OCI-LY3 (cell line): ENCODE data around the gene SPACA7.

ENCODE experiments used
- H2AFZ ChIP-seq: fragments of 200-600, 300-600 bp; shearing (Covaris generic); 2 replicates; pipeline ENCODE4 v1.6.0; 2014; ENCODE audit warnings: antibody characterized with exemption, low read depth, low read length
- H3K27ac ChIP-seq: fragments of 200-600, 300-600 bp; sonication (generic); 2 replicates; pipeline ENCODE4 v1.5.1; 2014; ENCODE audit warnings: mild to moderate bottlenecking, low read length, moderate library complexity, mixed read lengths
- H3K27me3 ChIP-seq: fragments of 200-600, 300-600 bp; sonication (generic); 2 replicates; pipeline ENCODE4 v1.6.1; 2014; ENCODE audit warnings: low read depth, low read length, mixed read lengths
- H3K36me3 ChIP-seq: fragments of 200-600, 300-600 bp; sonication (generic); replicated peaks from 2 replicates; pipeline ENCODE3; 2014; ENCODE audit warnings: low read depth, low read length, mixed read lengths
- H3K4me1 ChIP-seq: fragments of 300-600, 200-600 bp; sonication (generic); 2 replicates; pipeline ENCODE4 v1.6.1; 2014; ENCODE audit warnings: low read length, mixed read lengths
- H3K4me2 ChIP-seq: fragments of 200-600, 300-600 bp; sonication (generic); 2 replicates; pipeline ENCODE4 v1.6.1; 2014; ENCODE audit warnings: low read length, mixed read lengths
- H3K4me3 ChIP-seq: fragments of 300-600, 200-600 bp; sonication (generic); 2 replicates; pipeline ENCODE4 v1.5.1; 2014; ENCODE audit warnings: antibody characterized with exemption, mild to moderate bottlenecking, low read length, moderate library complexity
- H3K79me2 ChIP-seq: fragments of 300-600, 200-600 bp; shearing (Covaris generic); 2 replicates; pipeline ENCODE4 v1.6.1; 2014; ENCODE audit warnings: mild to moderate bottlenecking, low read length, mixed read lengths
- H3K9ac ChIP-seq: fragments of 300-600, 200-600 bp; shearing (Covaris generic); 2 replicates; pipeline ENCODE4 v1.6.0; 2014; ENCODE audit warnings: mild to moderate bottlenecking, low read length, moderate library complexity
- H3K9me3 ChIP-seq: fragments of 200-600, 300-600 bp; shearing (Covaris generic); 2 replicates; pipeline ENCODE4 v1.6.1; 2014; ENCODE audit warnings: low read length, mixed read lengths; ENCODE audit not compliant: insufficient read depth
- H4K20me1 ChIP-seq: fragments of 200-600, 300-600 bp; sonication (generic); 2 replicates; pipeline ENCODE4 v1.6.1; 2016; ENCODE audit warnings: low read length, mixed read lengths; ENCODE audit not compliant: insufficient read depth
- EZH2phosphoT487 ChIP-seq: fragments of 200-600 bp; shearing (Covaris generic); IDR thresholded peaks from 2 replicates; pipeline ENCODE4 v1.6.1; 2018; ENCODE audit warnings: antibody characterized with exemption, mixed run types, low read depth
- TF ChIP-seq, protein P1 (sequence below): fragments of 200-600, 300-600 bp; sonication (generic); IDR thresholded peaks from 2 replicates; pipeline ENCODE4 v1.5.1; 2014; ENCODE audit warnings: antibody characterized with exemption, low read length, low read depth

Gene SPACA7

DNA sequence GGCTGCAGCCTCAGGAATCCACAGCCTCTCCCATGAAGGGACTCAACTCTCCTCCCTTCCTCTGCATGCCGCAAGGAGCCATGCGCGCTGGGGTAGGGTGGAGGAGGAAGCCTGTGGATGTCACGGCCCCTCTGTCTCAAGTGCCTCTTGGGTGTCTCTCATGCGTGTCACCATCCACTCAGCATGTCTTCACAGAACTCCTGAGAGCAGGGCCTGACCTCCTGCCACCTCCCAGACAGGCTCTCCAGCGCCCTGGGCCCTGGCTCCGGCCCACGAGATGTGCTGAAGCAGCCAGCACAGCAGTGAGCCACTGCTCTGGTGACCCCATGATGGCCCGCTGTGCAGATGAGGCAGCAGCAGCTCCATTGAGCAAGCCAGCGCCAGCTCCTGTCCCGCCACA, 25.9 kb upstream of the SPACA7 start:
- Histone ChIP-seq H3K9me3 (no peaks in the 10 kb centered on the region), H2AFZ (no peak overlapping the region), H3K4me3 (no peak overlapping the region), H3K27ac (no peak overlapping the region), H4K20me1 (no peaks in the 10 kb centered on the region), H3K27me3 (no peaks in the 10 kb centered on the region), H3K4me2 (no peak overlapping the region), H3K79me2 (no peaks in the 10 kb centered on the region), H3K4me1 (no peaks in the 10 kb centered on the region), H3K36me3 (no peaks in the 10 kb centered on the region), H3K9ac (no peak overlapping the region)
- TF ChIP-seq, protein P1, sequence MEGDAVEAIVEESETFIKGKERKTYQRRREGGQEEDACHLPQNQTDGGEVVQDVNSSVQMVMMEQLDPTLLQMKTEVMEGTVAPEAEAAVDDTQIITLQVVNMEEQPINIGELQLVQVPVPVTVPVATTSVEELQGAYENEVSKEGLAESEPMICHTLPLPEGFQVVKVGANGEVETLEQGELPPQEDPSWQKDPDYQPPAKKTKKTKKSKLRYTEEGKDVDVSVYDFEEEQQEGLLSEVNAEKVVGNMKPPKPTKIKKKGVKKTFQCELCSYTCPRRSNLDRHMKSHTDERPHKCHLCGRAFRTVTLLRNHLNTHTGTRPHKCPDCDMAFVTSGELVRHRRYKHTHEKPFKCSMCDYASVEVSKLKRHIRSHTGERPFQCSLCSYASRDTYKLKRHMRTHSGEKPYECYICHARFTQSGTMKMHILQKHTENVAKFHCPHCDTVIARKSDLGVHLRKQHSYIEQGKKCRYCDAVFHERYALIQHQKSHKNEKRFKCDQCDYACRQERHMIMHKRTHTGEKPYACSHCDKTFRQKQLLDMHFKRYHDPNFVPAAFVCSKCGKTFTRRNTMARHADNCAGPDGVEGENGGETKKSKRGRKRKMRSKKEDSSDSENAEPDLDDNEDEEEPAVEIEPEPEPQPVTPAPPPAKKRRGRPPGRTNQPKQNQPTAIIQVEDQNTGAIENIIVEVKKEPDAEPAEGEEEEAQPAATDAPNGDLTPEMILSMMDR, result no peak
- no peak for TF ChIP-seq EZH2phosphoT487

DNA sequence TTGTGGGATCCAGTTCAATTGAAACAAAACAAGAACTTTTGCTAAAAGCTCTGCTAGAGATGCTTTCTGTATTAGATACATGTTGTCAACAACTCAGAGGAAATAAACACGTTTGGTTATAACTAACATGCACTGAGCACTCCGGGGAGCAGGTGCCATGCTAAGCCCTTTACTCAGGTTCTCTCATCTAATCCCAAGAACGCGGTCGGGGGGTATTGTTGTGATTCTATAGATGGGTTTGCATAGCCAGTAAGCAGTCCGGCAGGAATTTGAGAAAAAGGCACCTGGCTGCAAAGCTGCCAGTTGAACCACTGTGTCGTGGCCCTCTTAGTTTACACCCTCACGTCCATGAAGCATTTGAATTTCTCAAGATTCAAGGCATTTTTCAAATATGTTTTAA, 24.3 kb upstream of the SPACA7 start:
- H4K20me1 ChIP-seq, result no peaks in the 10 kb centered on the region
- H3K9me3 ChIP-seq, result no peaks in the 10 kb centered on the region
- H2AFZ ChIP-seq, result no peak overlapping the region
- no peak for TF ChIP-seq EZH2phosphoT487
- TF ChIP-seq, protein P1, result no peak
- H3K9ac ChIP-seq, result no peak overlapping the region
- no peak overlapping the region for H3K4me2 ChIP-seq
- no peaks in the 10 kb centered on the region for H3K27me3 ChIP-seq
- no peaks in the 10 kb centered on the region for H3K4me1 ChIP-seq
- H3K79me2 ChIP-seq, result no peaks in the 10 kb centered on the region
- H3K4me3 ChIP-seq, result no peak overlapping the region
- no peaks in the 10 kb centered on the region for H3K36me3 ChIP-seq
- no peak overlapping the region for H3K27ac ChIP-seq

GRCh38 chr13:112353856-112354255, 22.3 kb upstream of the SPACA7 start:
- Histone ChIP-seq H4K20me1 (no peaks in the 10 kb centered on the region; the same call in 1 of the 2 replicates), H3K9me3 (no peaks in the 10 kb centered on the region), H3K27me3 (no peaks in the 10 kb centered on the region), H3K79me2 (no peaks in the 10 kb centered on the region), H2AFZ (no peak overlapping the region), H3K9ac (no peak overlapping the region), H3K4me1 (no peaks in the 10 kb centered on the region), H3K4me2 (no peak overlapping the region), H3K27ac (no peak overlapping the region), H3K4me3 (no peak overlapping the region), H3K36me3 (no peaks in the 10 kb centered on the region)
- TF ChIP-seq, protein P1, result no peak
- no peak for TF ChIP-seq EZH2phosphoT487

GRCh38 chr13:112354330-112355273, 21.6 kb upstream of the SPACA7 start:
- no peaks in the 10 kb centered on the region for H3K79me2 ChIP-seq
- no peak overlapping the region for H3K27ac ChIP-seq
- no peaks in the 10 kb centered on the region for H3K9me3 ChIP-seq
- H3K4me3 ChIP-seq, result no peak overlapping the region
- no peak overlapping the region for H3K9ac ChIP-seq
- H3K4me1 ChIP-seq, result no peaks in the 10 kb centered on the region
- H3K36me3 ChIP-seq, result no peaks in the 10 kb centered on the region
- no peaks in the 10 kb centered on the region; the same call in 1 of the 2 replicates for H4K20me1 ChIP-seq
- no peaks in the 10 kb centered on the region for H3K27me3 ChIP-seq
- no peak overlapping the region for H2AFZ ChIP-seq
- TF ChIP-seq EZH2phosphoT487, result no peak
- TF ChIP-seq, protein P1, result no peak
- no peak overlapping the region for H3K4me2 ChIP-seq
